HEK293 (cell line): Measurements from ENCODE around the gene DPCD.

ENCODE experiments used
- AEBP2 ChIP-seq: fragments of 450-650 bp; formaldehyde crosslinking; IDR thresholded peaks from 2 replicates; pipeline ENCODE4 v1.5.1; 2016; ENCODE audit warnings: missing biosample characterization, missing genetic modification characterization, borderline replicate concordance
- HOXC10 ChIP-seq: sonication (generic); formaldehyde crosslinking; IDR thresholded peaks from 2 replicates; pipeline ENCODE4 v1.8.1; 2023; ENCODE audit warnings: mild to moderate bottlenecking, missing genetic modification reagents
- KLF1 ChIP-seq: fragments of 450-650 bp; formaldehyde crosslinking; IDR thresholded peaks from 2 replicates; pipeline ENCODE4 v1.5.1; 2016; ENCODE audit warnings: missing biosample characterization, missing genetic modification characterization
- KLF16 ChIP-seq: fragments of 450-650 bp; formaldehyde crosslinking; IDR thresholded peaks from 2 replicates; pipeline ENCODE4 v1.5.1; 2017; ENCODE audit warnings: missing biosample characterization, missing genetic modification characterization
- MEIS1 ChIP-seq: sonication (generic); formaldehyde crosslinking; IDR thresholded peaks from 2 replicates; pipeline ENCODE4 v1.8.1; 2022; ENCODE audit warnings: missing genetic modification reagents, mild to moderate bottlenecking, borderline replicate concordance
- PRDM10 ChIP-seq: fragments of 450-650 bp; formaldehyde crosslinking; IDR thresholded peaks from 2 replicates; pipeline ENCODE4 v1.5.1; 2016; ENCODE audit warnings: missing biosample characterization, missing genetic modification characterization
- REPIN1 ChIP-seq: fragments of 450-650 bp; formaldehyde crosslinking; IDR thresholded peaks from 2 replicates; pipeline ENCODE4 v1.5.1; 2017; ENCODE audit warnings: missing biosample characterization, missing genetic modification characterization, low read depth
- SP2 ChIP-seq: fragments of 450-650 bp; formaldehyde crosslinking; IDR thresholded peaks from 2 replicates; pipeline ENCODE4 v1.5.1; 2016; ENCODE audit warnings: missing biosample characterization, missing genetic modification characterization
- TCF7L2 ChIP-seq: IDR thresholded peaks from 2 replicates; pipeline ENCODE4 v1.6.1; 2011; ENCODE audit warnings: low read depth, mild to moderate bottlenecking, inconsistent platforms, low read length, moderate library complexity, borderline replicate concordance
- WT1 ChIP-seq: fragments of 450-650 bp; formaldehyde crosslinking; IDR thresholded peaks from 2 replicates; pipeline ENCODE4 v1.5.1; 2016; ENCODE audit warnings: missing biosample characterization, missing genetic modification characterization
- YY2 ChIP-seq: fragments of 450-650 bp; formaldehyde crosslinking; IDR thresholded peaks from 2 replicates; pipeline ENCODE4 v1.5.1; 2016; ENCODE audit warnings: missing biosample characterization, missing genetic modification characterization
- ZBTB20 ChIP-seq: fragments of 450-650 bp; formaldehyde crosslinking; IDR thresholded peaks from 2 replicates; pipeline ENCODE4 v1.5.1; 2016; ENCODE audit warnings: missing biosample characterization, missing genetic modification characterization
- ZBTB48 ChIP-seq: fragments of 450-650 bp; formaldehyde crosslinking; IDR thresholded peaks from 2 replicates; pipeline ENCODE4 v1.5.1; 2016; ENCODE audit warnings: missing biosample characterization, missing genetic modification characterization
- ZBTB49 ChIP-seq: fragments of 450-650 bp; formaldehyde crosslinking; IDR thresholded peaks from 2 replicates; pipeline ENCODE4 v1.5.1; 2016; ENCODE audit warnings: missing biosample characterization, missing genetic modification characterization, low read depth
- ZEB2 ChIP-seq: fragments of 450-650 bp; formaldehyde crosslinking; IDR thresholded peaks from 2 replicates; pipeline ENCODE4 v1.5.1; 2016; ENCODE audit warnings: missing biosample characterization, missing genetic modification characterization
- ZIC2 ChIP-seq: fragments of 450-650 bp; formaldehyde crosslinking; IDR thresholded peaks from 2 replicates; pipeline ENCODE4 v1.5.1; 2016; ENCODE audit warnings: missing biosample characterization, missing genetic modification characterization
- ZNF174 ChIP-seq: fragments of 450-650 bp; formaldehyde crosslinking; IDR thresholded peaks from 2 replicates; pipeline ENCODE4 v1.5.0; 2017; ENCODE audit warnings: missing biosample characterization, mild to moderate bottlenecking, missing genetic modification characterization
- ZNF202 ChIP-seq: fragments of 450-650 bp; formaldehyde crosslinking; IDR thresholded peaks from 2 replicates; pipeline ENCODE4 v1.5.1; 2016; ENCODE audit warnings: missing biosample characterization, missing genetic modification characterization, borderline replicate concordance
- ZNF214 ChIP-seq: fragments of 450-650 bp; formaldehyde crosslinking; IDR thresholded peaks from 2 replicates; pipeline ENCODE4 v1.5.1; 2017; ENCODE audit warnings: missing biosample characterization, mild to moderate bottlenecking, missing genetic modification characterization, borderline replicate concordance
- ZNF423 ChIP-seq: fragments of 450-650 bp; formaldehyde crosslinking; IDR thresholded peaks from 2 replicates; pipeline ENCODE4 v1.5.1; 2016; ENCODE audit warnings: missing biosample characterization, missing genetic modification characterization
- ZNF521 ChIP-seq: fragments of 450-650 bp; formaldehyde crosslinking; IDR thresholded peaks from 2 replicates; pipeline ENCODE4 v1.5.1; 2017; ENCODE audit warnings: missing biosample characterization, mild to moderate bottlenecking, missing genetic modification characterization
- ZNF76 ChIP-seq: fragments of 450-650 bp; formaldehyde crosslinking; IDR thresholded peaks from 2 replicates; pipeline ENCODE4; 2016; ENCODE audit warnings: low read depth, missing biosample characterization, missing genetic modification characterization, borderline replicate concordance
- ZNF837 ChIP-seq: fragments of 450-650 bp; formaldehyde crosslinking; IDR thresholded peaks from 2 replicates; pipeline ENCODE4 v1.5.1; 2016; ENCODE audit warnings: missing biosample characterization, missing genetic modification characterization
- ZXDB ChIP-seq: fragments of 450-650 bp; formaldehyde crosslinking; IDR thresholded peaks from 2 replicates; pipeline ENCODE4 v1.5.1; 2016; ENCODE audit warnings: missing biosample characterization, missing genetic modification characterization
- TF ChIP-seq, protein P1 (sequence below): fragments of 450-650 bp; formaldehyde crosslinking; IDR thresholded peaks from 2 replicates; pipeline ENCODE4 v1.5.1; 2016; ENCODE audit warnings: missing biosample characterization, missing genetic modification characterization
- TF ChIP-seq, protein P2 (sequence below): fragments of 450-650 bp; formaldehyde crosslinking; IDR thresholded peaks from 2 replicates; pipeline ENCODE4 v1.5.1; 2016; ENCODE audit warnings: missing biosample characterization, missing genetic modification characterization

DPCD gene

GRCh38 chr10:101569622-101570427, 18.3 kb upstream of the DPCD start (continued):
- TF ChIP-seq AEBP2 (tag by site-specific recombination), result peak; percentile 79; the same call in 1 of the 2 replicates
- TF ChIP-seq WT1 (tag by site-specific recombination), result peak; percentile 39; the same call in 1 of the 2 replicates
- no peak for TF ChIP-seq ZNF76
- peak; percentile 67 for TF ChIP-seq ZEB2 (tag by site-specific recombination)
- peak; percentile 26; the same call in 1 of the 2 replicates for TF ChIP-seq PRDM10 (tag by site-specific recombination)
- no peak for TF ChIP-seq REPIN1
- no peak for TF ChIP-seq ZBTB49 (tag by site-specific recombination)
- TF ChIP-seq TCF7L2, result no peak
- TF ChIP-seq, protein P1, sequence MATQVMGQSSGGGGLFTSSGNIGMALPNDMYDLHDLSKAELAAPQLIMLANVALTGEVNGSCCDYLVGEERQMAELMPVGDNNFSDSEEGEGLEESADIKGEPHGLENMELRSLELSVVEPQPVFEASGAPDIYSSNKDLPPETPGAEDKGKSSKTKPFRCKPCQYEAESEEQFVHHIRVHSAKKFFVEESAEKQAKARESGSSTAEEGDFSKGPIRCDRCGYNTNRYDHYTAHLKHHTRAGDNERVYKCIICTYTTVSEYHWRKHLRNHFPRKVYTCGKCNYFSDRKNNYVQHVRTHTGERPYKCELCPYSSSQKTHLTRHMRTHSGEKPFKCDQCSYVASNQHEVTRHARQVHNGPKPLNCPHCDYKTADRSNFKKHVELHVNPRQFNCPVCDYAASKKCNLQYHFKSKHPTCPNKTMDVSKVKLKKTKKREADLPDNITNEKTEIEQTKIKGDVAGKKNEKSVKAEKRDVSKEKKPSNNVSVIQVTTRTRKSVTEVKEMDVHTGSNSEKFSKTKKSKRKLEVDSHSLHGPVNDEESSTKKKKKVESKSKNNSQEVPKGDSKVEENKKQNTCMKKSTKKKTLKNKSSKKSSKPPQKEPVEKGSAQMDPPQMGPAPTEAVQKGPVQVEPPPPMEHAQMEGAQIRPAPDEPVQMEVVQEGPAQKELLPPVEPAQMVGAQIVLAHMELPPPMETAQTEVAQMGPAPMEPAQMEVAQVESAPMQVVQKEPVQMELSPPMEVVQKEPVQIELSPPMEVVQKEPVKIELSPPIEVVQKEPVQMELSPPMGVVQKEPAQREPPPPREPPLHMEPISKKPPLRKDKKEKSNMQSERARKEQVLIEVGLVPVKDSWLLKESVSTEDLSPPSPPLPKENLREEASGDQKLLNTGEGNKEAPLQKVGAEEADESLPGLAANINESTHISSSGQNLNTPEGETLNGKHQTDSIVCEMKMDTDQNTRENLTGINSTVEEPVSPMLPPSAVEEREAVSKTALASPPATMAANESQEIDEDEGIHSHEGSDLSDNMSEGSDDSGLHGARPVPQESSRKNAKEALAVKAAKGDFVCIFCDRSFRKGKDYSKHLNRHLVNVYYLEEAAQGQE (tag by site-specific recombination), result peak; percentile 47; the same call in 1 of the 2 replicates
- TF ChIP-seq ZNF837 (tag by site-specific recombination), result no peak; the same call in 1 of the 2 replicates
- TF ChIP-seq MEIS1 (CRISPR knock-in tag), result no peak
- peak; percentile 100 for TF ChIP-seq KLF1 (tag by site-specific recombination)
- peak; percentile 91 for TF ChIP-seq ZNF423
- TF ChIP-seq SP2 (tag by site-specific recombination), result peak; percentile 79
- peak; percentile 77; the same call in 1 of the 2 replicates for TF ChIP-seq ZBTB48 (tag by site-specific recombination)
- TF ChIP-seq ZIC2 (tag by site-specific recombination), result peak; percentile 78
- TF ChIP-seq KLF16 (tag by site-specific recombination), result peak; percentile 71
- no peak for TF ChIP-seq ZNF521 (tag by site-specific recombination)
- no peak; the same call in 1 of the 2 replicates for TF ChIP-seq ZBTB20
- TF ChIP-seq HOXC10 (CRISPR knock-in tag), result no peak
- TF ChIP-seq ZNF214, result no peak
- no peak for TF ChIP-seq ZNF174 (tag by site-specific recombination)
- no peak; the same call in none of the 2 replicates for TF ChIP-seq ZXDB (tag by site-specific recombination)
- TF ChIP-seq, protein P2, sequence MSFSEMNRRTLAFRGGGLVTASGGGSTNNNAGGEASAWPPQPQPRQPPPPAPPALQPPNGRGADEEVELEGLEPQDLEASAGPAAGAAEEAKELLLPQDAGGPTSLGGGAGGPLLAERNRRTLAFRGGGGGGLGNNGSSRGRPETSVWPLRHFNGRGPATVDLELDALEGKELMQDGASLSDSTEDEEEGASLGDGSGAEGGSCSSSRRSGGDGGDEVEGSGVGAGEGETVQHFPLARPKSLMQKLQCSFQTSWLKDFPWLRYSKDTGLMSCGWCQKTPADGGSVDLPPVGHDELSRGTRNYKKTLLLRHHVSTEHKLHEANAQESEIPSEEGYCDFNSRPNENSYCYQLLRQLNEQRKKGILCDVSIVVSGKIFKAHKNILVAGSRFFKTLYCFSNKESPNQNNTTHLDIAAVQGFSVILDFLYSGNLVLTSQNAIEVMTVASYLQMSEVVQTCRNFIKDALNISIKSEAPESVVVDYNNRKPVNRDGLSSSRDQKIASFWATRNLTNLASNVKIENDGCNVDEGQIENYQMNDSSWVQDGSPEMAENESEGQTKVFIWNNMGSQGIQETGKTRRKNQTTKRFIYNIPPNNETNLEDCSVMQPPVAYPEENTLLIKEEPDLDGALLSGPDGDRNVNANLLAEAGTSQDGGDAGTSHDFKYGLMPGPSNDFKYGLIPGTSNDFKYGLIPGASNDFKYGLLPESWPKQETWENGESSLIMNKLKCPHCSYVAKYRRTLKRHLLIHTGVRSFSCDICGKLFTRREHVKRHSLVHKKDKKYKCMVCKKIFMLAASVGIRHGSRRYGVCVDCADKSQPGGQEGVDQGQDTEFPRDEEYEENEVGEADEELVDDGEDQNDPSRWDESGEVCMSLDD (tag by site-specific recombination), result peak; percentile 97
- no peak for TF ChIP-seq ZNF202 (tag by site-specific recombination)
- TF ChIP-seq YY2 (tag by site-specific recombination), result no peak
